ENCODE data around the gene SHROOM3.

DNA sequence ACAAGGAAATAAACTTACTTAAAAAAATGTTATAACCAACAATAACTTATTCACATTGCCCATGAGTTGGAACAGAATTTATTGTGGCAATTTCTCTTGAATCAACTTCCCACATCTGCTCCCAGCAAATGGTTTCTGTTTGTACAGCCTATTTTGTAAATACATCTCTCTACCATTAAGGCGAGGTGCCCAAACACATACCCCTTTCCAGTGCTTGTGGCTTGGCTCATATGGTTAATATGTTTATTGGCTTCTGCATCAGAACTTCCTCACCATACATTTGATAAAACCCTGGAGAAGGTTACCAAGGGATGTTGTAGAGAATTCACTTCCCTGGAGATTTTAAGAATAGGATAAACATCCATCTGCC, 255.9 kb downstream of the SHROOM3 start:
- TF ChIP-seq, protein P1, sequence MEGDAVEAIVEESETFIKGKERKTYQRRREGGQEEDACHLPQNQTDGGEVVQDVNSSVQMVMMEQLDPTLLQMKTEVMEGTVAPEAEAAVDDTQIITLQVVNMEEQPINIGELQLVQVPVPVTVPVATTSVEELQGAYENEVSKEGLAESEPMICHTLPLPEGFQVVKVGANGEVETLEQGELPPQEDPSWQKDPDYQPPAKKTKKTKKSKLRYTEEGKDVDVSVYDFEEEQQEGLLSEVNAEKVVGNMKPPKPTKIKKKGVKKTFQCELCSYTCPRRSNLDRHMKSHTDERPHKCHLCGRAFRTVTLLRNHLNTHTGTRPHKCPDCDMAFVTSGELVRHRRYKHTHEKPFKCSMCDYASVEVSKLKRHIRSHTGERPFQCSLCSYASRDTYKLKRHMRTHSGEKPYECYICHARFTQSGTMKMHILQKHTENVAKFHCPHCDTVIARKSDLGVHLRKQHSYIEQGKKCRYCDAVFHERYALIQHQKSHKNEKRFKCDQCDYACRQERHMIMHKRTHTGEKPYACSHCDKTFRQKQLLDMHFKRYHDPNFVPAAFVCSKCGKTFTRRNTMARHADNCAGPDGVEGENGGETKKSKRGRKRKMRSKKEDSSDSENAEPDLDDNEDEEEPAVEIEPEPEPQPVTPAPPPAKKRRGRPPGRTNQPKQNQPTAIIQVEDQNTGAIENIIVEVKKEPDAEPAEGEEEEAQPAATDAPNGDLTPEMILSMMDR (IDR thresholded peaks at IDR 0.05) = no peak
- TF ChIP-seq POLR2A (IDR thresholded peaks at IDR 0.05) = no peak
